Measurements from ENCODE around the gene UBE2Z. TPM values are rescaled to one million over a fixed set of nuclear protein-coding genes. Genes with fewer than 3 reads are reported as not detected.

The UBE2Z gene
- total and polyA plus RNA-seq, 11 donors, result 19.3 to 59.0 (median 41.0) TPM

GRCh38 chr17:48954300-48954755, 46.1 kb downstream of the UBE2Z start:
- intact Hi-C loops (cut with DNase I), result no loop called here
- H3K4me1 ChIP-seq, result no peaks in the 10 kb centered on the region
- H3K27ac ChIP-seq, result no peak overlapping the region
- TF ChIP-seq POLR2A (IDR thresholded peaks at IDR 0.05) (no peak), CTCF (IDR thresholded peaks at IDR 0.05) (peak in 1 of 12 donors; percentile 11)
- DNase-seq (no peak), ATAC-seq (no peak)
- peaks cover 0 to 80% (median 18%) of the 10 kb centered on the region in 9 donors for H3K27me3 ChIP-seq
- H3K9me3 ChIP-seq, result no peaks in the 10 kb centered on the region
- WGBS, 4 donors, result 28 to 37% (median 31%) methylated on average over 7 of the region's 7 CpGs
- no peak overlapping the region for H3K4me3 ChIP-seq
- H3K36me3 ChIP-seq, result no peaks in the 10 kb centered on the region

GRCh38 chr17:48960834-48961515, 52.8 kb downstream of the UBE2Z start:
- Histone ChIP-seq H3K4me1 (no peaks in the 10 kb centered on the region), H3K27me3 (peaks cover 0 to 76% (median 25%) of the 10 kb centered on the region in 9 donors), H3K27ac (no peak overlapping the region), H3K36me3 (no peaks in the 10 kb centered on the region), H3K4me3 (no peak overlapping the region), H3K9me3 (no peaks in the 10 kb centered on the region)
- intact Hi-C loops (cut with DNase I), result no loop called here
- WGBS, 4 donors, result 20 to 37% (median 28%) methylated on average over 11 of the region's 11 CpGs
- TF ChIP-seq CTCF (IDR thresholded peaks at IDR 0.05), result no peak
- no peak for TF ChIP-seq POLR2A (IDR thresholded peaks at IDR 0.05)
- DNase-seq (peak in 1 of 5 donors; percentile 42), ATAC-seq (no peak)

GRCh38 chr17:48961516-48962233, 53.5 kb downstream of the UBE2Z start:
- H3K27me3 ChIP-seq, result peaks cover 0 to 78% (median 25%) of the 10 kb centered on the region in 9 donors
- ATAC-seq, result no peak
- intact Hi-C loops (cut with DNase I), result no loop called here
- H3K4me3 ChIP-seq, result no peak overlapping the region
- no peak overlapping the region for H3K27ac ChIP-seq
- no peaks in the 10 kb centered on the region for H3K9me3 ChIP-seq
- WGBS, 4 donors, result 21 to 36% (median 27%) methylated on average over 10 of the region's 10 CpGs
- no peaks in the 10 kb centered on the region for H3K36me3 ChIP-seq
- TF ChIP-seq CTCF (IDR thresholded peaks at IDR 0.05), result no peak
- no peak for TF ChIP-seq POLR2A (IDR thresholded peaks at IDR 0.05)
- peak in 1 of 5 donors; percentile 25 for DNase-seq
- H3K4me1 ChIP-seq, result no peaks in the 10 kb centered on the region

DNA sequence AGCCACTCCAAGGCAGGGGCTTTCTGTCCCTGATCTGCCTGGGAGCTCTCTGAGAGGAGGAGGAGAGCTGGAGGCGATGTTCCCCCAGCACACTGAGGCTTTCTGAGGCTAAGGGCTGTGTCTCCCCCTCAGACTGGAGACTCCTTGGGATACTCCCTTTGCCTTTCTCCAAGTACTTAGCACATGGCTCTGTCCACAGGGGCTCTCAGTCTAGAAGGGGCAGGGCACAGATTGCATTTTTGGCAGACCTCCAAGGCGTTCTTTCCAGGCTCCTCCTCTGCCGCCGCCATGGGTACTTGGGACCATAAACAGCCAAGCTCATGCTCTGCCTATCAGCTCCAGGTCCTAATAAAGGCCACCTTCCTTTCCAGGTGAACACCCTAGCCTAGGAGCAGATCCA, 62.0 kb downstream of the UBE2Z start:
- DNase-seq (no peak), ATAC-seq (no peak)
- Histone ChIP-seq H3K27me3 (peaks cover 0 to 89% (median 24%) of the 10 kb centered on the region in 9 donors), H3K4me3 (no peak overlapping the region), H3K27ac (no peak overlapping the region), H3K4me1 (no peaks in the 10 kb centered on the region), H3K36me3 (no peaks in the 10 kb centered on the region), H3K9me3 (no peaks in the 10 kb centered on the region)
- intact Hi-C loops (cut with DNase I), result no loop called here
- 13 to 32% (median 25%) methylated on average over 4 of the region's 4 CpGs for WGBS, 4 donors
- TF ChIP-seq POLR2A (IDR thresholded peaks at IDR 0.05) (no peak), CTCF (IDR thresholded peaks at IDR 0.05) (no peak)
